ENCODE data around the gene EED.

Gene EED

DNA sequence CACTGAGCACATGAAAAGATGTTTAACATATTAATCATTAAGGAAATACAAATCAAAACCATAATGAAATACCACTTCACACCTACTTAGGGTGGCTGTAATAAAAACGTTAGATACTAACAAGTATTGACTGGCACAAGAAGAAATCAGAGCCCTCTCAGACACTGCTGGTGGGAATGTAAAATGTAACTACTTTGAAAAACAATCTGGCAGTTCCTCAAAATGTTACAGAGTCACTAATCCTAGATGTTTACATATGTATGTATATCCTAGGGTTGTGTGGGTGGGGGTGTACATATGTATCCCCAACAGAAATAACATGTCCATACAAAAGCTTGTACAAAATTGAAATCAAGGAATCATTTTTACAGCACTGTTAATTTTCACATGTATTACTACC, 15.2 kb downstream of the EED start:
- no peak overlapping the region for H3K4me3 ChIP-seq (replicated peaks; ENCODE audit: low read depth, low read length)
- TF ChIP-seq, protein P1, sequence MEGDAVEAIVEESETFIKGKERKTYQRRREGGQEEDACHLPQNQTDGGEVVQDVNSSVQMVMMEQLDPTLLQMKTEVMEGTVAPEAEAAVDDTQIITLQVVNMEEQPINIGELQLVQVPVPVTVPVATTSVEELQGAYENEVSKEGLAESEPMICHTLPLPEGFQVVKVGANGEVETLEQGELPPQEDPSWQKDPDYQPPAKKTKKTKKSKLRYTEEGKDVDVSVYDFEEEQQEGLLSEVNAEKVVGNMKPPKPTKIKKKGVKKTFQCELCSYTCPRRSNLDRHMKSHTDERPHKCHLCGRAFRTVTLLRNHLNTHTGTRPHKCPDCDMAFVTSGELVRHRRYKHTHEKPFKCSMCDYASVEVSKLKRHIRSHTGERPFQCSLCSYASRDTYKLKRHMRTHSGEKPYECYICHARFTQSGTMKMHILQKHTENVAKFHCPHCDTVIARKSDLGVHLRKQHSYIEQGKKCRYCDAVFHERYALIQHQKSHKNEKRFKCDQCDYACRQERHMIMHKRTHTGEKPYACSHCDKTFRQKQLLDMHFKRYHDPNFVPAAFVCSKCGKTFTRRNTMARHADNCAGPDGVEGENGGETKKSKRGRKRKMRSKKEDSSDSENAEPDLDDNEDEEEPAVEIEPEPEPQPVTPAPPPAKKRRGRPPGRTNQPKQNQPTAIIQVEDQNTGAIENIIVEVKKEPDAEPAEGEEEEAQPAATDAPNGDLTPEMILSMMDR (IDR thresholded peaks at IDR 0.05; ENCODE audit: low read length, missing control alignments) = no peak
- no peak for DNase-seq (ENCODE audit: low read depth)

DNA sequence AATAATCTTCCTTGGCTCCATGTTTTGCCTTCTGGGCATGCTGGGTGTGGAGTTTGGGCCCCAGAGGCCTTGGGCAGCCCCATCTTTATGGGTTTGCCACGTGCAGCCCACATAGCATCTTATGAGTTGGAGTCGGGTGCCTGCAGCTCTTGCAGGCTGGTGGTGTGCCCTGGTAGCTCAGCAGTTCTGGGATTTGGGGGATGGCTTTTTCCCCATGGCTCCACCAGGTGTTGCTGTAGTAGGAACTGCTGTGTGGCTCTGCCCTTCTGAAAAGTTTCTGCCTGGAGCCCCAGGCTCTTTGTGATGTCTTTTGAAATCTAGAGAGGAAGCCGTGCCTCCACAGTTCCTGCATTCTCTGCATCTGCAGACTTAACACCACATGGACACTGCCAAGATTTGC, 16.8 kb downstream of the EED start:
- DNase-seq (ENCODE audit: low read depth) = no peak
- TF ChIP-seq, protein P1 (IDR thresholded peaks at IDR 0.05; ENCODE audit: low read length, missing control alignments) = no peak
- no peak overlapping the region for H3K4me3 ChIP-seq (replicated peaks; ENCODE audit: low read depth, low read length)

DNA sequence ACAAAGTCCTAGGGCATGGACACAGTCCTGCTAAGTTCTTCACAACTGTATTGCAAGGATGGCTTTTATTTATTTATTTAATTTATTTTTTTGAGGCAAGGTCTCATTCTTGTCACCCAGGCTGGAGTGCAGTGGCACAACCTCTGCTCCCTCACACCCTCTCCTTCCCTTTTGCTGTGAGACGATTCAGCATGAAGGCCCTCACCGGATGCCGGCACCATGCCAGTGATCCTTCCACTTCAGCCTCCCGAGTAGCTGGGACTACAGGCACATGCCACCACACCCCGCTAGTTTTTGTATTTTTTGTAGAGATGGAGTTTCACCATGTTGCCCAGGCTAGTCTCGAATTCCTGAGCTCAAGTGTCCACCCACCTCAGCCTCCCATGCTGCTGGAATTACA, 17.8 kb downstream of the EED start:
- no peak for DNase-seq (ENCODE audit: low read depth)
- TF ChIP-seq, protein P1 (IDR thresholded peaks at IDR 0.05; ENCODE audit: low read length, missing control alignments) = no peak
- no peak overlapping the region for H3K4me3 ChIP-seq (replicated peaks; ENCODE audit: low read depth, low read length)

DNA sequence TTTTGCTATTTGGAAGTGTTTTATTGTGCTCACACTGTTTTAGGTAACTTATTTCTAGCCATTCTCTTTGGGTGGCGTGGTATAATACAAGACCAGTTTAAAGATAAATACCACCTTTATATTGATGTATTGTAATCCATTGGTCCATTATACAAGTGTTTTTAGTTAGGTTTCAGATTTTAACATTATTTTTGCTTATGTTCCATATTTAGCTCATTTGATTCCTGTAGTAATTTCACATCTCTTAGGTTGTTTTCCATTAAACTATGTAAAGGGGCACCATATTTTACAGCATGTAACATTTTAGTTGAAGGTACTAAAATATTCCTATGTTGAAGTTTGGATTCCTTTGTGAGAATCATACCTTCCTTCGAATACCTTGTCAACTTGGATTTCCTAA, 20.1 kb downstream of the EED start:
- H3K4me3 ChIP-seq (replicated peaks; ENCODE audit: low read depth, low read length) = no peak overlapping the region
- TF ChIP-seq, protein P1 (IDR thresholded peaks at IDR 0.05; ENCODE audit: low read length, missing control alignments) = no peak
- no peak for DNase-seq (ENCODE audit: low read depth)

DNA sequence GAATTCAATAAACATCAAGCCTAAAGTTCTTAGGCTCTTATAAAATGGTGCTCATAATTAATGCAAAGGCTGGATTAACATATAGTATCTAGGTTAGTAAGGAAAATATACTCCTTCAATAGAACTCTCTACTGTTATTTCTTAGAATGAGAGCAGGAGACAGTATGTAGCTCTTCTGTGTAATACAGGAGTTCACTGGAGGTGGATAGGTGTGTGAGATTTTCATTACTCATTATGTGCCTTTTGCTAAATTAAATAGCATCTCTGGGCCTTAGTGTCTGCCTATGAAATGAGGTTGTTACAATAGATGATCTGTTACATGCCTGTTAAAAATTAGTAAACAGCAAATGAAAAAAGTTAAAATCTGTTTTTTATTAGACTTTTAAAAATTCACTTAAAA, 20.6 kb downstream of the EED start:
- no peak for DNase-seq (ENCODE audit: low read depth)
- TF ChIP-seq, protein P1 (IDR thresholded peaks at IDR 0.05; ENCODE audit: low read length, missing control alignments) = no peak
- H3K4me3 ChIP-seq (replicated peaks; ENCODE audit: low read depth, low read length) = no peak overlapping the region

DNA sequence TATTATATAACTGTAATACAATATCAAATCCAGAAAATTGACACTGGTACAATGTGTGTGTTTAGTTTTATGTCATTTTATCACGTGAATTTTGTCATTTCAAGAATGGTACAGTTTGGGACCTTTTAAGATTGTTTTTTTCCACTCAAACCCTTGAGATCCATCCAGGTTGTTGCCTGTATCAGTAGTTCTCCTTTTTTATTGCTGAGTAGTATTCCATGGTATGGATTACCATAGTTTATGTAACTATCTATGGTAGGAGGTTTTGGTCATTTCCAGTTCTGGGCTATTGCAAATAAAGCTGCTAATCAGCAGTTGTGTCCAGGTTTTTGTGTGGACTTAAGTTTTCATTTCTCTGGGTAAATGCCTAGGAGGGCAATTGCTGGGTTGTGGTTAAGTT, 25.1 kb downstream of the EED start:
- DNase-seq (ENCODE audit: low read depth) = no peak
- TF ChIP-seq, protein P1 (IDR thresholded peaks at IDR 0.05; ENCODE audit: low read length, missing control alignments) = no peak

DNA sequence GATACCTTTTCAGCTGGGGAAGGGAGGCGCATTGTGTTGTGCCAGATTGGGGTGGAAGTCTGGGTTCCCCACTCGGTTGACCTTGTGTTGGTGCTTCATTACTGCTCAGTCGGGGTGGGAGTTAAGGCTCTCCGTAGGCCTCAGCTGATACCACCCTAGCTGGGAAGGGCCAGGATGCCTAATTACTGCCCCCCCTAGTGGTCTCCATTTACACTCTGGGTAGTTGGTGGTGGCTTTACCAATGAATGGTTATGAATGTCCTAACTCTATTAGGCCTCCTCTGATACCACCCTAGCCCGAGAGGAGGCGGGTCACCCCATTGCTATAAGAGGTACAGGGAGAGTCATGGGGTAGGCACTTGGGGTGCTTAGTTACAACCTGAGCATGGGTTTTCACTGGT, 29.9 kb downstream of the EED start:
- TF ChIP-seq, protein P1 (IDR thresholded peaks at IDR 0.05; ENCODE audit: low read length, missing control alignments) = no peak

More for the DNA sequence above, 25.1 kb downstream of the EED start:
- H3K4me3 ChIP-seq (replicated peaks; ENCODE audit: low read depth, low read length) = no peak overlapping the region

More for the DNA sequence above, 29.9 kb downstream of the EED start:
- H3K4me3 ChIP-seq (replicated peaks; ENCODE audit: low read depth, low read length) = no peak overlapping the region
- no peak for DNase-seq (ENCODE audit: low read depth)
